IMR-90 (cell line): ENCODE results near the gene TNFRSF1B. TPM values are rescaled to one million over a fixed set of nuclear protein-coding genes. Genes with fewer than 3 reads are reported as not detected.

Source experiments
- ATAC-seq: fragments of 200-7000 bp; cut with Tn5 transposase; 2 replicates; pipeline ENCODE4 v1.9.1; 2020; ENCODE audit warnings: low read depth, mild to moderate bottlenecking, moderate library complexity
- BruUV-seq: library from RNA; stranded (reverse); fragments of 400-500 nt; replicated peaks from 2 replicates; lab custom pipeline; 2021; lab: Mats Ljungman, UMichigan
- CTCF ChIA-PET: fragments of 300-600 bp; formaldehyde crosslinking; extraction: SDS; loops from one replicate; lab custom pipeline; 2021; ENCODE audit warnings: antibody characterized with exemption; lab: Yijun Ruan, JAX
- POLR2A ChIA-PET: fragments of 300-600 bp; sonication (Branson Sonifier 250); formaldehyde crosslinking; loops from one replicate; lab custom pipeline; 2022; ENCODE audit warnings: antibody characterized with exemption; ENCODE audit not compliant: unreplicated experiment; lab: Charles Lee
- DNase-seq: peaks from one replicate; pipeline ENCODE4 v3.0.0; 2013
- H2AFZ ChIP-seq: replicated peaks from 2 replicates; pipeline ENCODE3; 2013; ENCODE audit warnings: low read length, mild to moderate bottlenecking; ENCODE audit not compliant: poor library complexity
- H2AK5ac ChIP-seq: 2 replicates; pipeline ENCODE4 v1.6.1; 2013; ENCODE audit warnings: low read depth, low read length, inconsistent platforms
- H2AK9ac ChIP-seq: replicated peaks from 2 replicates; pipeline ENCODE3; 2013; ENCODE audit warnings: mild to moderate bottlenecking, low read depth, low read length, moderate library complexity; ENCODE audit not compliant: poor library complexity
- H2BK120ac ChIP-seq: 2 replicates; pipeline ENCODE4 v1.6.1; 2013; ENCODE audit warnings: low read depth, low read length, inconsistent platforms
- H2BK15ac ChIP-seq: 3 replicates; pipeline ENCODE4 v1.6.1; 2013; ENCODE audit warnings: low read depth, low read length, inconsistent platforms
- H2BK20ac ChIP-seq: 2 replicates; pipeline ENCODE4 v1.6.1; 2013; ENCODE audit warnings: low read depth, mild to moderate bottlenecking, inconsistent platforms, low read length, moderate library complexity
- H2BK5ac ChIP-seq: 2 replicates; pipeline ENCODE4 v1.6.1; 2013; ENCODE audit warnings: mild to moderate bottlenecking, low read depth, low read length, inconsistent platforms; ENCODE audit not compliant: poor library complexity, severe bottlenecking
- H3K14ac ChIP-seq: replicated peaks from 2 replicates; pipeline ENCODE4 v1.6.1; 2013; ENCODE audit warnings: low read depth, low read length, inconsistent platforms
- H3K18ac ChIP-seq: 2 replicates; pipeline ENCODE4 v1.6.1; 2013; ENCODE audit warnings: low read depth, low read length, control low read depth
- H3K23ac ChIP-seq: 2 replicates; pipeline ENCODE4 v1.6.1; 2013; ENCODE audit warnings: low read depth, low read length, inconsistent platforms
- H3K27ac ChIP-seq: 2 replicates; pipeline ENCODE4 v1.5.1; 2013; ENCODE audit warnings: mild to moderate bottlenecking, control low read depth, low read length; ENCODE audit not compliant: insufficient read depth
- H3K27me3 ChIP-seq: 2 replicates; pipeline ENCODE4 v1.6.1; 2013; ENCODE audit warnings: low read length; ENCODE audit not compliant: control insufficient read depth, insufficient read depth
- H3K36me3 ChIP-seq: 2 replicates; pipeline ENCODE4 v1.6.1; 2013; ENCODE audit warnings: low read length, mixed read lengths; ENCODE audit not compliant: control insufficient read depth, insufficient read depth
- H3K4ac ChIP-seq: 2 replicates; pipeline ENCODE4 v1.6.1; 2013; ENCODE audit warnings: low read depth, low read length, inconsistent platforms
- H3K4me1 ChIP-seq: 2 replicates; pipeline ENCODE4 v1.6.1; 2013; ENCODE audit warnings: low read length, mixed read lengths; ENCODE audit not compliant: control insufficient read depth, insufficient read depth
- H3K4me2 ChIP-seq: 2 replicates; pipeline ENCODE4 v1.6.1; 2013; ENCODE audit warnings: low read depth, mild to moderate bottlenecking, control low read depth, low read length, moderate library complexity
- H3K4me3 ChIP-seq: 2 replicates; pipeline ENCODE4 v1.5.1; 2013; ENCODE audit warnings: low read depth, mild to moderate bottlenecking, control low read depth, low read length, moderate library complexity; ENCODE audit not compliant: insufficient read depth
- H3K56ac ChIP-seq: 2 replicates; pipeline ENCODE4 v1.6.1; 2013; ENCODE audit warnings: low read length, inconsistent platforms; ENCODE audit not compliant: insufficient read depth; ENCODE audit errors: extremely low read depth
- H3K79me1 ChIP-seq, 2 experiments: 2 replicates each; pipeline ENCODE4 v1.6.1; 2013; ENCODE audit warnings: low read length in 2 of 2, inconsistent platforms in 1 of 2, low read depth in 1 of 2
- H3K9ac ChIP-seq: 2 replicates; pipeline ENCODE4 v1.6.1; 2013; ENCODE audit warnings: low read depth, low read length, control low read depth
- H3K9me1 ChIP-seq: 2 replicates; pipeline ENCODE4 v1.6.1; 2013; ENCODE audit warnings: low read length, inconsistent platforms; ENCODE audit not compliant: insufficient read depth
- H3K9me3 ChIP-seq: 2 replicates; pipeline ENCODE4 v1.6.1; 2013; ENCODE audit warnings: low read length; ENCODE audit not compliant: control insufficient read depth, insufficient read depth
- H4K20me1 ChIP-seq: 2 replicates; pipeline ENCODE4 v1.6.1; 2013; ENCODE audit warnings: low read length, inconsistent platforms; ENCODE audit not compliant: insufficient read depth
- H4K5ac ChIP-seq: 2 replicates; pipeline ENCODE4 v1.6.1; 2013; ENCODE audit warnings: mild to moderate bottlenecking, low read depth, low read length, control low read depth
- H4K8ac ChIP-seq, 2 experiments: 2 replicates each; pipeline ENCODE4 v1.6.1; 2013; ENCODE audit warnings: low read depth in 2 of 2, low read length in 2 of 2, control low read depth in 1 of 2, inconsistent platforms in 1 of 2
- H4K91ac ChIP-seq: 2 replicates; pipeline ENCODE4 v1.6.1; 2013; ENCODE audit warnings: low read depth, low read length, inconsistent platforms; ENCODE audit not compliant: insufficient read depth
- BHLHE40 ChIP-seq: fragments of 150-350 bp; IDR thresholded peaks from 2 replicates; pipeline ENCODE4 v1.6.1; 2016; ENCODE audit warnings: mild to moderate bottlenecking, low read depth, low read length
- CEBPB ChIP-seq: IDR thresholded peaks from 2 replicates; pipeline ENCODE4 v1.6.1; 2012; ENCODE audit warnings: low read depth, low read length, improper control_type of control experiment
- CHD1 ChIP-seq: IDR thresholded peaks from 2 replicates; pipeline ENCODE4 v1.6.1; 2012; ENCODE audit warnings: low read depth, low read length, improper control_type of control experiment
- CTCF ChIP-seq: conservative IDR thresholded peaks from 2 replicates; pipeline ENCODE4 v1.5.1; 2012; ENCODE audit warnings: mild to moderate bottlenecking, low read depth, low read length, improper control_type of control experiment
- ELK1 ChIP-seq: fragments of 150-350 bp; IDR thresholded peaks from 2 replicates; pipeline ENCODE4 v1.6.1; 2016; ENCODE audit warnings: low read depth, mild to moderate bottlenecking, low read length, moderate library complexity, borderline replicate concordance
- FOS ChIP-seq: fragments of 150-350 bp; IDR thresholded peaks from 2 replicates; pipeline ENCODE4 v1.6.1; 2016; ENCODE audit warnings: low read depth, low read length
- MAFK ChIP-seq: IDR thresholded peaks from 2 replicates; pipeline ENCODE4 v1.6.1; 2012; ENCODE audit warnings: low read depth, low read length, improper control_type of control experiment
- MAZ ChIP-seq: IDR thresholded peaks from 2 replicates; pipeline ENCODE4 v1.6.1; 2012; ENCODE audit warnings: low read depth, mild to moderate bottlenecking, low read length, improper control_type of control experiment, moderate library complexity, borderline replicate concordance
- MXI1 ChIP-seq: IDR thresholded peaks from 2 replicates; pipeline ENCODE4 v1.6.1; 2012; ENCODE audit warnings: low read depth, mild to moderate bottlenecking, low read length, moderate library complexity, borderline replicate concordance
- NFE2L2 ChIP-seq: fragments of 150-350 bp; IDR thresholded peaks from 2 replicates; pipeline ENCODE4 v1.6.1; 2016; ENCODE audit warnings: low read depth, mild to moderate bottlenecking, low read length
- POLR2A ChIP-seq: IDR thresholded peaks from 2 replicates; pipeline ENCODE4 v1.6.1; 2012; ENCODE audit warnings: mild to moderate bottlenecking, low read depth, low read length
- RAD21 ChIP-seq: IDR thresholded peaks from 2 replicates; pipeline ENCODE4 v1.6.1; 2012; ENCODE audit warnings: low read length, improper control_type of control experiment
- RCOR1 ChIP-seq: IDR thresholded peaks from 2 replicates; pipeline ENCODE4 v1.6.1; 2012; ENCODE audit warnings: mild to moderate bottlenecking, low read length, improper control_type of control experiment; ENCODE audit not compliant: insufficient replicate concordance
- RFX5 ChIP-seq: IDR thresholded peaks from 2 replicates; pipeline ENCODE4 v1.8.0; 2012; ENCODE audit warnings: low read depth, mild to moderate bottlenecking, low read length, moderate library complexity
- SMC3 ChIP-seq: fragments of 150-350 bp; IDR thresholded peaks from 2 replicates; pipeline ENCODE4 v1.6.1; 2016; ENCODE audit warnings: low read depth, mild to moderate bottlenecking, antibody characterized with exemption, low read length, moderate library complexity
- USF2 ChIP-seq: fragments of 150-350 bp; IDR thresholded peaks from 2 replicates; pipeline ENCODE4 v1.6.1; 2017; ENCODE audit warnings: mild to moderate bottlenecking, antibody characterized with exemption, low read length, low read depth
- WGBS, 2 experiments: methylation state at CpG; one replicate each; pipeline versions ENCODE4 v1.1.5 to v1.1.7; 2013; ENCODE audit warnings: missing lambda C conversion rate in 2 of 2; ENCODE audit not compliant: insufficient read length in 1 of 2; ENCODE audit errors: extremely low coverage in 2 of 2; 5-methylcytosine and 5-hydroxymethylcytosine counted together
- dilution Hi-C: fragments of 300-500 bp; cut with HindIII; formaldehyde crosslinking; loops from one replicate; pipeline ENCODE4 v1.14.3; 2018; ENCODE audit warnings: low sequenced_read_pairs; ENCODE audit not compliant: unreplicated experiment
- in situ Hi-C: fragments of 300-500 bp; cut with MboI; formaldehyde crosslinking; loops from 3 replicates; pipeline ENCODE4 v1.14.3; 2019; ENCODE audit warnings: low sequenced_read_pairs, inconsistent platforms, mixed read lengths
- intact Hi-C: fragments of 100-400 bp; cut with micrococcal nuclease; formaldehyde crosslinking; loops from 2 replicates; pipeline ENCODE4 v1.10.0; 2022
- polyA plus RNA-seq, 3 experiments: library from polyadenylated mRNA; depleted of rRNA; stranded (reverse); fragments of >200 nt; gene quantifications; 2 replicates each; pipeline ENCODE4 v1.2.3, GENCODE V29; 2012; ENCODE audit warnings: low replicate concordance in 1 of 3
- total RNA-seq: library from RNA; depleted of rRNA; stranded (reverse); fragments of >200 nt; gene quantifications from 2 replicates; pipeline ENCODE4 v1.2.3, GENCODE V29; 2012

The TNFRSF1B gene
- total and polyA plus RNA-seq, 2 of the 4 experiments (the other 2 are of a cell fraction): 4.3 to 8.9 TPM

GRCh38 chr1:12202190-12202497, 35.4 kb downstream of the TNFRSF1B start:
- POLR2A ChIA-PET: no interaction called here
- no peak for TF ChIP-seq NFE2L2
- TF ChIP-seq MAZ: no peak
- TF ChIP-seq CHD1: no peak
- TF ChIP-seq MAFK: no peak
- TF ChIP-seq CEBPB: no peak
- no peak for TF ChIP-seq RCOR1
- no peak for TF ChIP-seq RFX5
- no peak for TF ChIP-seq ELK1
- no peak for TF ChIP-seq SMC3
- no peak for TF ChIP-seq POLR2A
- TF ChIP-seq USF2: no peak
- no peak for TF ChIP-seq FOS
- TF ChIP-seq BHLHE40: no peak
- no peak for TF ChIP-seq RAD21
- TF ChIP-seq CTCF: no peak
- no peak for TF ChIP-seq MXI1

More at GRCh38 chr1:12202190-12202497, 35.4 kb downstream of the TNFRSF1B start:
- Histone ChIP-seq H3K14ac (no peak overlapping the region), H2BK120ac (no peak overlapping the region), H3K27ac (no peak overlapping the region), H3K36me3 (peaks cover 16% of the 10 kb centered on the region), H2BK20ac (no peak overlapping the region), H3K9ac (no peak overlapping the region), H3K9me3 (no peaks in the 10 kb centered on the region), H3K4ac (no peak overlapping the region), H2BK15ac (no peak overlapping the region), H4K20me1 (no peaks in the 10 kb centered on the region), H3K23ac (no peak overlapping the region), H2AK5ac (no peak overlapping the region), H3K4me3 (no peak overlapping the region), H2BK5ac (no peak overlapping the region), H3K4me2 (no peak overlapping the region), H4K91ac (no peak overlapping the region), H2AFZ (no peak overlapping the region), H2AK9ac (no peak overlapping the region), H3K79me1 (no peaks in the 10 kb centered on the region), H3K18ac (no peak overlapping the region), H4K8ac (no peak overlapping the region), H3K27me3 (no peaks in the 10 kb centered on the region), H3K9me1 (no peaks in the 10 kb centered on the region), H3K4me1 (no peaks in the 10 kb centered on the region), H4K5ac (no peak overlapping the region), H3K56ac (no peak overlapping the region)
- ATAC-seq (no peak), DNase-seq (no peak)
- 71% methylated on average over 1 of the region's 6 CpGs; no CpG with 5 or more reads in 1 of the 2 experiments for WGBS, 2 experiments
- CTCF ChIA-PET: no interaction called here
- in situ Hi-C loops (no loop called here), intact Hi-C loops (no loop called here), dilution Hi-C loops (no loop called here)
- BruUV-seq: no TSS peak
